Omental fat pad (tissue), 4 donors: ENCODE data around the gene RIOK3. TPM values are rescaled to one million over a fixed set of nuclear protein-coding genes. Genes with fewer than 3 reads are reported as not detected.
"Not testable (repeated sequence)": the region's sequence is repeated elsewhere in the genome, so short reads cannot be mapped to it uniquely, and the experiment has no call there.

Experiments used
- ATAC-seq: fragments of 150-250 bp; one replicate; pipeline ENCODE4 v1.9.1; 2016; ENCODE audit warnings: mild to moderate bottlenecking, moderate library complexity; ENCODE audit not compliant: low FRiP score
- DNase-seq: peaks from one replicate; pipeline ENCODE4 v3.0.0-alpha.2; 2019; ENCODE audit warnings: low spot score
- total RNA-seq, 4 donors: library from RNA; depleted of rRNA; stranded (reverse); fragments of >200 nt; gene quantifications; one replicate each; pipeline ENCODE4 v1.1.0, GENCODE V29; 2016
- TF ChIP-seq, protein P1 (sequence below), 3 donors: fragments of 450-650 bp; IDR thresholded peaks; one replicate each; pipeline ENCODE4 v1.5.1; 2016 to 2017; ENCODE audit warnings: antibody characterized with exemption in 3 of 3, mild to moderate bottlenecking in 3 of 3, moderate library complexity in 2 of 3

RIOK3 gene
- total RNA-seq, 4 donors from 2014 or later, result 45.3 to 88.1 (median 65.3) TPM

DNA sequence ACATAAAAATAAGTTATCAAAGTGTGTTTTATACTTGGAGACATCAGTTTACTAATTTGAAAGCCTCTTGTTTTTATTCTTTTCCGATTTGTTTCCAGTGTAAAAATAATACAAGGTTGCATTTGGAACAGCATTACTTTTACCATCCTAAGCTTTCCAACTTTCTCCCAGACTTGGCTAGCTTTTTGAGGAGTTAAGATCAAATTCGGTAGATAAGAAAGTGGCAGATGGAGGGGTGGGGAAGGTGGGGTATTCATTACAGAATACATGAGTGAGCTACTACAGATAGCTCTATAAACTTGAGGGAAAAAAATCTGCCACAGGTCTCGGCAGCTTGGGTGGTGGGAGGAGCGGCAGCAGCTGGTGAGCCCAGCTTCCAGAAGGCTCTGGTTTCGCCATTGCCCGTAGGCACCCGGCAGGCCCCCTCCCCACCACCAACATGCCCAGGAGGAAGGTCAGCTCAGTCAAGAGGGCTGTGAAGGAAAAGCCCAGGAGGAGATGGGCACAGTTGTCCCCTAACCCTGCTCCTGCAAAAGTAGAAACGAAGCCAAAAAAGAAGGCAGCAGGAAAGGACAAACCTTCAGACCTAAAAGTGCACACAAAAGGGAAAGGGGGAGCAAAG, 31.6 kb downstream of the RIOK3 start:
- TF ChIP-seq, protein P1, sequence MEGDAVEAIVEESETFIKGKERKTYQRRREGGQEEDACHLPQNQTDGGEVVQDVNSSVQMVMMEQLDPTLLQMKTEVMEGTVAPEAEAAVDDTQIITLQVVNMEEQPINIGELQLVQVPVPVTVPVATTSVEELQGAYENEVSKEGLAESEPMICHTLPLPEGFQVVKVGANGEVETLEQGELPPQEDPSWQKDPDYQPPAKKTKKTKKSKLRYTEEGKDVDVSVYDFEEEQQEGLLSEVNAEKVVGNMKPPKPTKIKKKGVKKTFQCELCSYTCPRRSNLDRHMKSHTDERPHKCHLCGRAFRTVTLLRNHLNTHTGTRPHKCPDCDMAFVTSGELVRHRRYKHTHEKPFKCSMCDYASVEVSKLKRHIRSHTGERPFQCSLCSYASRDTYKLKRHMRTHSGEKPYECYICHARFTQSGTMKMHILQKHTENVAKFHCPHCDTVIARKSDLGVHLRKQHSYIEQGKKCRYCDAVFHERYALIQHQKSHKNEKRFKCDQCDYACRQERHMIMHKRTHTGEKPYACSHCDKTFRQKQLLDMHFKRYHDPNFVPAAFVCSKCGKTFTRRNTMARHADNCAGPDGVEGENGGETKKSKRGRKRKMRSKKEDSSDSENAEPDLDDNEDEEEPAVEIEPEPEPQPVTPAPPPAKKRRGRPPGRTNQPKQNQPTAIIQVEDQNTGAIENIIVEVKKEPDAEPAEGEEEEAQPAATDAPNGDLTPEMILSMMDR (IDR thresholded peaks at IDR 0.05), result no peak
- DNase-seq (no peak), ATAC-seq (no peak)

DNA sequence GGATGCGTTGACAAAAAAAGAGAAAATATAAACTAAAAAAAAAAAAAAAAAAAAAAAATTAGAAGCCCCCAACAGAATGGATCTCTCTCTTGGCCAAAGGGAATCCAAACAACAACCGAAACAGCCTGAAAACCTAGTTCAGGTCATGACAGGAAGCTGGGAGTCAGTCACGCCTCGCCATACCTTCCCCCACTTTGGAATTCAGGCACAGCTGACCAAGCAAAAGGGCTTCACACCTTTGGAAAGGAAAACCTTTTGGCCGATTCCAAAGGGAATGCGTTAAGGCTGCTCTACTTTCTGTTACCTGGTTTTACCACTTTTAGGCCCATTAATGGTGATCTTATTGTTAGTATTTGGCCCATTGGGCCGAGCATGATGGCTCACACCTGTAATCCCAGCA, 32.3 kb downstream of the RIOK3 start:
- no peak for ATAC-seq
- TF ChIP-seq, protein P1 (IDR thresholded peaks at IDR 0.05), result no peak

DNA sequence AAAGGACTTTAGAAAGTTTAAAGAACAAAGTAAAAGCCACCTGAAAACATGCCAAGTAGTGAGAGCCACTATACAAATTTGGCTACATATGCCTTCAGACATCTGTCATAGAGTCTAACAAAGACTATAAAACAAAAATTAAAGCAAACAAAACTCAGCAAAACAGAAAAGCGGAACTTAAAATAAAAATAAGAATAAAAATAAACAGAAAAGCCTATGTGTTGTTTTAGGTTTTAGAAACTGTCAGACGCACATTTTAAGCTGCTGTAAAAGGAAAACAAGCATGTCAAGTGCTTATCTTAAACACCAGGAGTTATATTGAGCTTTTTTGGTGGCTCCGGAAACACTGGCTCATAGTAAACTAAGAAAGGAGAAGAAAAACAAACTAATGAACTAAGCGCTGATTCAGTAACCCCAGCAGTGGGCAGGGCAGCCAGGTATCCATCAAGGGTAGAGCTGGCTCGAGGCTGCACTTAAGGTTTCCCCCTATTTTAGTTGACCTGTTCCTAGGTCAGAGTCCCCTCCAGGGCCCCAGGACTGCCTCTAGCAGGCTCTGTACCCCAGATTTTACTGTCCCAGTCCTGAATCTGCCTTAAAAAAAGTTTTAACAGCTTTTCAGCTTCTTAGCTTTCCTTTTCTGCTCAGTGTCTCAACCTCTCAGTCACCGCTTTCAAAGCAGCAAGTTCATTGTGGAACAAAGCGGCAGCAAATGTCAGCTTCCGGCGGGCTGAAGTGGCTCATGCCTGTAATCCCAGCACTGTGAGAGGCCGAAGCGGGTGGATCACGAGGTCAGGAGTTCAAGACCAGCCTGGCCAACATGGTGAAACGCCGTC, 34.9 kb downstream of the RIOK3 start:
- TF ChIP-seq, protein P1 (IDR thresholded peaks at IDR 0.05), result no peak
- DNase-seq (no peak), ATAC-seq (no peak)

More for the DNA sequence above, 32.3 kb downstream of the RIOK3 start:
- no peak for DNase-seq

DNA sequence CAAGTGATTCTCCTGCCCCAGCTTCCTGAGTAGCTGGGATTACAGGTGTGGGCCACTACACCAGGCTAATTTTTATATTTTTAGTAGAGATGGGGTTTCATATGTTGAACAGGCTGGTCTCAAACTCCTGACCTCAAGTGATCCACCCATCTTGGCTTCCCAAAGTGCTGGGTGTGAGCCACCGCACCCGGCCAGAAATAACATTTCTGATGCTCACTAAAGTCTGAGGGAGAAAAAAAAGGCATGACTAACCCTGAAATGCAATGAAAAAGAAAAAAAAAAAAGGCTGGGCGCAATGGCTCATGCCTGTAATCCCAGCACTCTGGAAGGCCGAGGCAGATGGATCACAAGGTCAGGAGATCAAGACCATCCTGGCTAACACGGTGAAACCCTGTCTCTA, 36.5 kb downstream of the RIOK3 start:
- not testable (repeated sequence) for ATAC-seq, DNase-seq

DNA sequence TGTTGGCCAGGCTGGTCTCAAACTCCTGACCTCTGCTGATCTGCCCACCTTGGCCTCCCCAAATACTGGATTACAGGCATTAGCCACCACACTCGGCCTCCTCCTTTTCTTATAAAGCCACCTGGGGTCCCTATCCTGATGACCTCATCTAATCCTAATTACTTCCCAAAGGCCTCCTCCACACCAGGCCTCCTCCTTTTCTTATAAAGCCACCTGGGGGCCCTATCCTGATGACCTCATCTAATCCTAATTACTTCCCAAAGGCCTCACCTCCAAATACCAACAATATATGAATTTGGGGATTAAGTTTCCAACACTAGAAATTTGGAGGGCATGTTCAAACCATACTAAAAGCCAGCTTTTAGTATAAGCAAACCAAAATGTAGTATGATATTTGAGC, 40.6 kb downstream of the RIOK3 start:
- DNase-seq (no peak), ATAC-seq (no peak)
- TF ChIP-seq, protein P1 (IDR thresholded peaks at IDR 0.05), result no peak

DNA sequence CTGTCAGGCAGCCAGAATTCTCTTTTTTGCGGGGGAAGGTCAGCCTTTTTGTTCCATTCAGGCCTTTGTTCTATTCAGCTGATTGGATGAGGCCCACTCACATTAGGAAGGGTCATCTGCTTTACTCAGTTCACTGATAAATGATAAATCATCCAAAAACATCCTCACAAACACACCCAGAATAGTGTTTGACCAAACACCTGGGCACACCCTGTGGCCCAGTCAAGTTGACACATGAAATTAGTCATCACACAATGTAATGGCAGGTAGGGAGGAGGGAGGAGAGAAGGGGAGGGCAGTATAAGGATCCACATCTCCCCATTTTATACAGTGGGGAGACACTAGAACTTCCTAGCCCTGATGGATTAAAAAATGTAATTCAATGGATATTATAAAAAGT, 41.9 kb downstream of the RIOK3 start:
- TF ChIP-seq, protein P1 (IDR thresholded peaks at IDR 0.05), result no peak
- ATAC-seq (no peak), DNase-seq (no peak)

DNA sequence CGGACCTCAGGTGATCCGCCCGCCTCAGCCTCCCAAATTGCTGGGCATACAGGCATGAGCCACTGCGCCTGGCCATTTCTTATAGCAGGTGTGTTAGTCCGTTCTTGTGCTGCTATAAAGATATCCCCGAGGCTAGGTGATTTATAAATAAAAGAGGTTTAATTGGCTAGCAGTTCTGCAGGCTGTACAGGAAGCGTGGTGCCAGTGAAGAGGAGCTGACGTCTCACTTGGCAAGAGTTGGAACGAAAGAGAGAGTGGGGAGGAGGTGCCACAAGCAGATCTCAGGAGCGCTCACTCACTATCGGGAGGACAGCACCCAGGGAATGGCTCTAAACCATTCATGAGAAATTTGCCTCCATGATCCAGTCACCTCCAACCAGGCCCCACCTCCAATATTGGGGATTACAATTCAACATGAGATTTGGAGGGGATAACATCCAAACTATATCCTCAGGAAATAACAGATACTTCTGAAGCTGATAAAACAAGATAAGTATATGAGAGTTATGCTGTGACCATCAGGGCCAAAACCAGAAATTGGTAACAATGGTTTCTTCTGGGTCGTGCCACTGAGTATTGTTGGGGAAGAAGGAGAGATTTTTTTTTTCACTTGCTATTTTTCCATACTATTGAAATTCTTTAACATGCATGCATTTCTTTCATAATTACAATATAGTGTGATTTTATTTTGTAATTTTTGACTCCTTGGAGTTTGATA, 42.8 kb downstream of the RIOK3 start:
- ATAC-seq (no peak), DNase-seq (no peak)
- TF ChIP-seq, protein P1 (IDR thresholded peaks at IDR 0.05), result no peak
